ENCODE data around the gene OAS1. TPM values are rescaled to one million over a fixed set of nuclear protein-coding genes. Genes with fewer than 3 reads are reported as not detected.

OAS1 gene
- polyA plus RNA-seq, 1 experiment, result 1.4 TPM

- no peak for DNase-seq (ENCODE audit: low read depth)
- POLR2A ChIA-PET, result no interaction called here
- CTCF ChIA-PET, result no interaction called here
- Histone ChIP-seq H3K4me3 (ENCODE audit: low read depth, low read length) (no peak overlapping the region), H3K27me3 (ENCODE audit: control insufficient read depth, insufficient read depth, low read length) (no peaks in the 10 kb centered on the region), H3K36me3 (ENCODE audit: control insufficient read depth, insufficient read depth, low read length) (no peaks in the 10 kb centered on the region)
- no peak for TF ChIP-seq CTCF (IDR thresholded peaks at IDR 0.05; ENCODE audit: insufficient read depth, low read depth, low read length)
These were observed 8.4 kb upstream of the OAS1 start for GRCh38 chr12:112898380-112898779.

- ChIA-PET CTCF (interaction anchor here (0.6 to 2.4 kb wide), 7 partner anchors 16 to 298 kb away, joined by 3 to 6 read pairs (median 3); no protein-coding TSS in a partner anchor), POLR2A (no interaction called here)
- TF ChIP-seq CTCF (IDR thresholded peaks at IDR 0.05; ENCODE audit: insufficient read depth, low read depth, low read length), result peak; percentile 70
- H3K4me3 ChIP-seq (ENCODE audit: low read depth, low read length), result no peak overlapping the region
- no peaks in the 10 kb centered on the region for H3K27me3 ChIP-seq (ENCODE audit: control insufficient read depth, insufficient read depth, low read length)
- no peak for DNase-seq (ENCODE audit: low read depth)
- no peaks in the 10 kb centered on the region for H3K36me3 ChIP-seq (ENCODE audit: control insufficient read depth, insufficient read depth, low read length)
These were observed 6.2 kb upstream of the OAS1 start for GRCh38 chr12:112900298-112901145.

- H3K36me3 ChIP-seq (ENCODE audit: control insufficient read depth, insufficient read depth, low read length), result no peaks in the 10 kb centered on the region
- TF ChIP-seq CTCF (IDR thresholded peaks at IDR 0.05; ENCODE audit: insufficient read depth, low read depth, low read length), result no peak
- no peak for DNase-seq (ENCODE audit: low read depth)
- ChIA-PET POLR2A (no interaction called here), CTCF (interaction anchor here (0.8 to 2.4 kb wide), 2 partner anchors 17 to 21 kb away, joined by 3 to 6 read pairs; no protein-coding TSS in a partner anchor)
- H3K27me3 ChIP-seq (ENCODE audit: control insufficient read depth, insufficient read depth, low read length), result no peaks in the 10 kb centered on the region
- no peak overlapping the region for H3K4me3 ChIP-seq (ENCODE audit: low read depth, low read length)
These were observed 5.5 kb upstream of the OAS1 start for GRCh38 chr12:112901271-112901670.

- no peak overlapping the region for H3K4me3 ChIP-seq (ENCODE audit: low read depth, low read length)
- DNase-seq (ENCODE audit: low read depth), result no peak
- no peaks in the 10 kb centered on the region for H3K36me3 ChIP-seq (ENCODE audit: control insufficient read depth, insufficient read depth, low read length)
- H3K27me3 ChIP-seq (ENCODE audit: control insufficient read depth, insufficient read depth, low read length), result no peaks in the 10 kb centered on the region
- ChIA-PET CTCF (interaction anchor here (1.1 kb wide), 1 partner anchor 88 kb away, joined by 3 read pairs; no protein-coding TSS in a partner anchor), POLR2A (no interaction called here)
- TF ChIP-seq CTCF (IDR thresholded peaks at IDR 0.05; ENCODE audit: insufficient read depth, low read depth, low read length), result no peak
These were observed 2.2 kb upstream of the OAS1 start for GRCh38 chr12:112904571-112904970.

GRCh38 chr12:112905451-112906089 lies 1.2 kb upstream of the OAS1 start:
- Histone ChIP-seq H3K4me3 (ENCODE audit: low read depth, low read length) (no peak overlapping the region), H3K27me3 (ENCODE audit: control insufficient read depth, insufficient read depth, low read length) (no peaks in the 10 kb centered on the region), H3K36me3 (ENCODE audit: control insufficient read depth, insufficient read depth, low read length) (no peaks in the 10 kb centered on the region)
- DNase-seq (ENCODE audit: low read depth), result no peak
- TF ChIP-seq CTCF (IDR thresholded peaks at IDR 0.05; ENCODE audit: insufficient read depth, low read depth, low read length), result no peak
- ChIA-PET POLR2A (no interaction called here), CTCF (no interaction called here)
